SK-N-SH (cell line): Measurements from ENCODE around the gene USP32.

Experiments used
- CHD2 ChIP-seq: fragments of 150-350 bp; IDR thresholded peaks from 2 replicates; pipeline ENCODE4 v1.6.1; 2018; ENCODE audit warnings: low read length; ENCODE audit not compliant: partially characterized antibody
- CTCF ChIP-seq: fragments of 200-600 bp; sonication (generic); IDR thresholded peaks from 2 replicates; pipeline ENCODE4 v1.6.1; 2017; ENCODE audit warnings: antibody characterized with exemption, mild to moderate bottlenecking, moderate library complexity
- ELF1 ChIP-seq: IDR thresholded peaks from 2 replicates; pipeline ENCODE4 v1.4.0; 2012
- EP300 ChIP-seq, 2 experiments: IDR thresholded peaks; 2 replicates each; pipeline versions ENCODE4 v1.4.0 to v1.6.1; 2012; ENCODE audit warnings: borderline replicate concordance in 1 of 2, low read depth in 1 of 2, low read length in 1 of 2
- EZH2phosphoT487 ChIP-seq: fragments of 200-600 bp; sonication (generic); IDR thresholded peaks from 2 replicates; pipeline ENCODE4 v1.6.1; 2017; ENCODE audit warnings: low read depth, mixed run types, mild to moderate bottlenecking, antibody characterized with exemption, moderate library complexity, borderline replicate concordance
- FOXM1 ChIP-seq: IDR thresholded peaks from 2 replicates; pipeline ENCODE4 v1.4.0; 2012; ENCODE audit warnings: low read depth, mild to moderate bottlenecking
- PBX3 ChIP-seq: IDR thresholded peaks from 2 replicates; pipeline ENCODE4; 2012
- RFX5 ChIP-seq: IDR thresholded peaks from 2 replicates; pipeline ENCODE4 v1.6.1; 2012; ENCODE audit warnings: mild to moderate bottlenecking, improper control_type of control experiment, low read length
- ZBTB33 ChIP-seq: IDR thresholded peaks from 2 replicates; pipeline ENCODE4 v1.4.0; 2012; ENCODE audit warnings: low read depth, borderline replicate concordance
- TF ChIP-seq, protein P1 (sequence below): IDR thresholded peaks from 2 replicates; pipeline ENCODE4 v1.4.0; 2012; ENCODE audit warnings: low read depth
- TF ChIP-seq, protein P2 (sequence below): fragments of 150-350 bp; IDR thresholded peaks from 2 replicates; pipeline ENCODE4 v1.6.1; 2017; ENCODE audit warnings: antibody characterized with exemption, low read length, low read depth, borderline replicate concordance

DNA sequence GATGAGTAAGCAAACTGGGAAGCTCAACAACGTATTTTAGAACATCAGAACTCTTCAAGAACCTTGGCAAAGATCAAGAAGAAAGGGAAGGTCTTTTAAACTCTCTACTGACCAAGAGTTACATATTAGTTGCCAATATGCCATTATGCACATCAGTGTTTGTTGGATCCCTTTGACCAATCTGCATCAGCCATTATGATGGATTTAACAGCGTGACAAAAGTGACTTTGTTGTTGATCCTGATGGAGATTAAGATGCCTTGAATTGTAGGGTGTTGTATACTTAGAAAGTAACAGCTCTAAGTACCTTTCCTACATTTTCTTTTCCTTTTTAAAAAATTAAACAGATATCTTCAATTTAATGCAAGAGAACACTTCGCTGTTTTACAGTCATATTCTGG is 133.6 kb downstream of the USP32 start:
- TF ChIP-seq FOXM1 (no peak), EZH2phosphoT487 (no peak), CHD2 (no peak), RFX5 (no peak), EP300 (IDR thresholded peaks at IDR 0.05; ENCODE audit: borderline replicate concordance in 1 of 2, low read depth in 1 of 2, low read length in 1 of 2) (no peak), PBX3 (no peak), ZBTB33 (no peak), CTCF (no peak), ELF1 (no peak)
- TF ChIP-seq, protein P1, sequence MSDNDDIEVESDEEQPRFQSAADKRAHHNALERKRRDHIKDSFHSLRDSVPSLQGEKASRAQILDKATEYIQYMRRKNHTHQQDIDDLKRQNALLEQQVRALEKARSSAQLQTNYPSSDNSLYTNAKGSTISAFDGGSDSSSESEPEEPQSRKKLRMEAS = no peak
- TF ChIP-seq, protein P2, sequence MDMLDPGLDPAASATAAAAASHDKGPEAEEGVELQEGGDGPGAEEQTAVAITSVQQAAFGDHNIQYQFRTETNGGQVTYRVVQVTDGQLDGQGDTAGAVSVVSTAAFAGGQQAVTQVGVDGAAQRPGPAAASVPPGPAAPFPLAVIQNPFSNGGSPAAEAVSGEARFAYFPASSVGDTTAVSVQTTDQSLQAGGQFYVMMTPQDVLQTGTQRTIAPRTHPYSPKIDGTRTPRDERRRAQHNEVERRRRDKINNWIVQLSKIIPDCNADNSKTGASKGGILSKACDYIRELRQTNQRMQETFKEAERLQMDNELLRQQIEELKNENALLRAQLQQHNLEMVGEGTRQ = no peak
